Erythroblast (primary cell): ENCODE results near the gene METTL22.

Experiments
- GATA1 ChIP-seq: IDR thresholded peaks from 2 replicates; pipeline ENCODE4 v1.6.1; 2011; ENCODE audit warnings: low read depth, mild to moderate bottlenecking, control low read depth, low read length, moderate library complexity
- POLR2A ChIP-seq: IDR thresholded peaks from 2 replicates; pipeline ENCODE4 v1.6.1; 2011; ENCODE audit warnings: mild to moderate bottlenecking, low read length

DNA sequence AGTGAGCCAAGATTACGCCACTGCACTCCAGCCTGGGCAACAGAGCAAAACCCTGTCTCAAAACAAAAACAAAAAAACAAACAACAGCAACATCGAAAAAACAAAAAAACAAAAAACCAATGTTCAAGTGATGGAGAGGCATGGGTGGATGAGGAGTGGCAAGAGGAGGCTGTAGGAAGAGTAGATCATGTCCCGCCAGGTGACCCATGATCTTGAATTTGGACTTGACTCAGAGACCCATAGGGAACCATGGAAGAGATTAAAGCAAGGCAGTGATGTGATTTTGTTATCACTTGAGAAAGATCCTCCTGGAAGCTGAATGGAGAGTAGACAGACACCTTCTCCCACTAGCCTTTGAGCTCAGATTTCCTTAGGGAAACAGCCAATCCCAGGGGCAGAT, 64.1 kb downstream of the METTL22 start:
- no peak for TF ChIP-seq GATA1
- no peak for TF ChIP-seq POLR2A
